Left ventricle myocardium superior (tissue), 1 donor: ENCODE measurements around the gene ANKS1A. TPM values are rescaled to one million over a fixed set of nuclear protein-coding genes. Genes with fewer than 3 reads are reported as not detected.

Experiments
- ATAC-seq: fragments of 200-7000 bp; cut with Tn5 transposase; one replicate; pipeline ENCODE4 v1.9.1; 2020; ENCODE audit warnings: mild to moderate bottlenecking, moderate library complexity
- DNase-seq: peaks from one replicate; pipeline ENCODE4 v3.0.0-alpha.2; 2020
- intact Hi-C: fragments of 100-400 bp; cut with micrococcal nuclease; formaldehyde crosslinking; loops from one replicate; pipeline ENCODE4 v1.11.0; 2022
- total RNA-seq: library from RNA; stranded (reverse); fragmentation: NEBNext Ultra II Directional; extraction: Animal tissue kit (Norgen Biotek cat#: 25700); gene quantifications from one replicate; pipeline ENCODE4 v1.2.1, GENCODE V29; 2021
- donor health status: DM: no; HTN: yes; CAD: no; lungs with severe emphysema.

Gene ANKS1A
- total RNA-seq, 1 donor from 2014 or later = 29.1 TPM

DNA sequence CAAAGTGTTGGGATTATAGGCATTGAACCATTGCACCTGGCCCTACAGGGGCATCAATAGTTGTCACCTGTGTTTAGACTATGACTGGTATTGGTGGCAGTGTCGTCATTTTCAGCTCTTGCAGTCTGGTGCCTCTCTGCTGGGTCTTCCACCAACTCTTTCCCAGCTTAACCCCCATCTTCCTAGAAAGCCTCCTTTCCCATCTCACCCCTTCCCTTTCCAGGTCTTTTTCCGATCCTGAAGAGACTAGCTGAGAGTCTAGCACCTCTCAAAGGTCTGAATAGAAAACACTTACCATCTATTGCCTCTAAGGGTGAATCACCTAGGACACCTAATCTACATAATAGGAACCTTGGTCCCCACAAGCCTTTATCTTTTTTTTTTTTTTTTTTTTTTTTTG lies 181.1 kb downstream of the ANKS1A start:
- intact Hi-C loops = no loop called here
- no peak for DNase-seq
- ATAC-seq = no peak

DNA sequence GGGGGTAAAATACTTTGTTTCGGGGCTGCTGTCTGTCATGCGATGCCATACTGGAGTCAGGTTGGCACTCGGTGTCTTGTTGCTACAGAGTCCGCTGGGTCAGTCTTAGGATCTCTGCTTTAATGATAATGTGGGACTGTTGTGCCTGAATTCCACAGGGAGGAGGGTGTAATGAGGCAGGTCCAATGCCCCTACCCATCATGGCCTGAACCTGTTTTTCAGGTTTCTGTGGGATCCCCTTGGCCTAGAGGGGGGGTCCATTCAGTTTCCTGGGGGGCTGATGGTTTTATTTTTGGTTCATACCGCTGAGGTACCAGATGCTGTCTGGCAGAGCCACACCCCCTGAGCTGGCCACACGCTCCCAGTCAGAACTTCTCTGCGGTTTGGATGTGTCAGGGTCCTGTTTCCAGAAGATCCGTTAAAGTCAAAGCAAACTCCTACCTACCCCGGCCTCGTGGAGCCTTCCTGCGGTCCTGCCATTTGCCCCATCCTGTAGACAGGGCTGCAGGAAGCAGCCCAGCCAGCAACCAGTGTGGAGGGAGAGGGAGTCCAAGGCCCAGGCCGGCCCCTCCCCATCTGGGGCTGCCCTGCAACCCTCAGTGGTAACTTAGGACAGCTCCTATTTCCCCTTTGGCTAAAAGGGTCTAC lies 182.4 kb downstream of the ANKS1A start:
- intact Hi-C loops = no loop called here
- no peak for ATAC-seq
- no peak for DNase-seq

DNA sequence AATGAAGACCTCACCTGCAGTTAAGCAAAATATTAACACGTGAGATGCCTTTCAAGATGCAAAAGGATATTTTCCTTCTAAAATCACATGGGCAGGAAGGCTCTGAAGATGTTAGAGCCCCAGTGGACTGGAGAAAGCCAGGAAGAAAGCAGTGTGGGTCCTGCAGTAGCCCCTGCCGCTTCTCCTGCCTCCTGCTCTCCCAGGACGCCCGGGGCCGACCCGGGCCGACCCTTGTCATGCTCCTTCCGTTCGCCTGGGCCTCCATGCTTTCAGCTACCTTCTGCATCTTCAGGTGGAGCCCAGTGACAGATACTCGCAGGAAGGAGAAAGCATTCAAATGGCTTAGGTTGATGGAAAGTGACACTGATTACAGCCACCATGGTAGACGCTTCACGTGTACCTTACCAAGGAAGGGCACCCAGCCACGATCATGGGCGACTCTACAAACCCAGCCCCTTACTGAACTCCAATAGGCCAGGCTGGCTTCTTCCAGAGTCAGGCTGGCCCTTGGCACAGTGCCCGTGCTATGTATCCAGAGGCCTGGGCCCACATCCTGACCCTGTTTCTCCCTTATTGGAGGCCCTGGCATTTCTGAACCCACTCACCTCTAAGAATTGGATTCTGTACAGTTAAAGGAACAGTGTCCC lies 183.1 kb downstream of the ANKS1A start:
- DNase-seq = peak; percentile 61

DNA sequence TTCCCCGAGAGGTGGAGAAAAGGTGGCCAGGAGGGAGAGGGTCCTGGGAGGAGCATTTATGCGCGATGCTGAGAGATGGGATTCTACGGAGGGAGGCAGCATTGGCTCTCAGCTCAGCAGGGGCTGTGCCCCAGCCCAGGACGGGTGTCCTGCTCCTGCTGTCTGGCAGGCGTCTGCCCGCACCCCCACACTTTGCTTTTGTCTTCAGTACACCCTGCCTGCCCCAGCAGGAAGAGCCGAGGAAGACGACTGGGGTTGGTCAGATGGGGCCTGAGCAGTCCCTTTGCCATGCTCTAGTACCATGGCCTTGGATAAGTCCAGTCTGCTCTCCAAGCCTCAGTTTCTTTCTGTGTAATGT lies 183.6 kb downstream of the ANKS1A start:
- ATAC-seq (no peak), DNase-seq (no peak)
- intact Hi-C loops = no loop called here

More for the DNA sequence above, 183.1 kb downstream of the ANKS1A start:
- ATAC-seq = no peak
- intact Hi-C loops = no loop called here

DNA sequence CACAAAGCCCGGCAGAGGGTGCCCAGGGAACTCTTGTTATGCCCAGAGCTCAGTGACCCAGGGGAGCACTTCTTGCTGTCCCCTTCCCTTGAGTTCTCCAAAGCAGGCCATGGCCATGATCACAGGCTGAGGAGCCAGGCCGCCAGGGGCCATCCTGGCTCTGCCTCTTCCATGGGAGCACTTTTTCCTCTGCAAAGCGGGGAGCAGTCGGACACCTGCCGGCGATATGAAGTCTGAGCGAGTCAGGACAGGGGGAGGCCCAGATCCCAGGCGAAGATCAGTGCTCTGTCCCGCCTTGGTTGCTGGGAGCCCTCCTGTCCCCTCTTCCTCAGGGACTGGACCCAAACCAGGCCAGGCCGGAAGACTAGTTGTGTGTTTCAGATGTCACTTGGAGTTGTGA lies 184.2 kb downstream of the ANKS1A start:
- ATAC-seq (no peak), DNase-seq (no peak)
- intact Hi-C loops = no loop called here

DNA sequence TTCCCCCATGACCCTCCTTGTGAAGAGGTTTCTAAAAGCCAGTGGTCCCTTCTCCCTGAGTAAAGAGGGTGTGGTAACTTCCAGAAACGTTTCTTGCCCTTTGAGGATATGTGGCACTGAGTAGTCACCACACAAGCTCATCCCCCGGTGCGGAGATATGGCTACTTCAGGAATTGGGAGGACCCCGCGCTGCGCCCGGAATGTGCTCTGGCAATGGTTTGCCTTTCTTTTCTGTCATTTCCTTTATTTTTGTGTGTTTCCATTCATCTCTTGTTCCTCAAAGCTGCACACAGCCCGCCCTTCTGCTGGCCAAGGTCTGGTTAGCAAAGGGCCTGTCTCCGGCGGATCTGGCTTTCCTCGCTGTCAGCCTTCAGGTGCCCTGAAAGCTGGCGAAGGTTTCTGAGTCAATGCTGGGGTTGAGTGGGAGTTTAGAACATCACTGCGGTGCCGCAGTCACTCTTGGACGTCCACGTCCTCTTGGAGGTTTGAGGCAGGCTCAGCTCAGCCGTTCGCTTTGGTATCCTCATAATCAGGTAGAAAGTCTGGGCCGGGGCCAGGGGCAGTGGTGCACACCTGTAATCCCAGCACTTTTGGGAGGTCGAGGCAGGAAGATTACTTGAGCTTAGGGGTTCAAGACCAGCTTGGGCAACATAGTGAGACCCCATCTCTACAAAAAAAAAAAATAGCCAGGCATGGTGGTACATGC lies 184.9 kb downstream of the ANKS1A start:
- DNase-seq (no peak), ATAC-seq (no peak)
- intact Hi-C loops = no loop called here

DNA sequence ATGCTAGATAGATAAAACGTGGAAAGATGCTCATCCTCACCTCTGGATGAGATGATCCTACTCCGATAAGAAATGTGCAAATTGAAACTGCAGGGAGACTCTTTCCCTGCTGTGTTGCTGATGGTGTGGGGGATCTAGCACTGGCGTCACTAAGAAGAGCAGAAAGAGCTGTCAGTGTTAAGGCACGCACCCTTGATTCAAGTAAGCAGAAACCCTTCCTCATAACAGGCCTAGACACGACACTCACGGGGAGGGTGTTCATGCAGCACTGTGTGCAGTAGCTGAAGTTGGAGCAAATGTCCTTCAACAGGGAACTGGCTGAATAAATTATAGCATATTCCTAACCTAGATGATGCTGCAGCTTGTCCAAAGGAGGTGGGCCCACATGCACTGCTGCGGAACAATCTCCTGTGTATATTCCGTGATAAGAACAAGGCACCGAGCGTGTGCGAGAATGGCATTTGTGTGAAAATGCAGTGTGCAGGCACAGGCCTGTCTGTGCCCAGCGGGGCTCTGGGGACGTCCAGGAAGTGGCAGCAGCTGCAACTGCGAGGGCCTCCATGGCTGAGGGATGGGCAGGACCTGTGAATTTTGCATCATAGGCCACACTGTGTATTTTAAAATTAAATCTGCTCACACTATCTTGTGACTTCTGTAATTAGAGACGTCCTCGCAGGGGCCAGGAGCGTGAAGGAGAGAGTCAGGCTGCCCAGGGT lies 188.1 kb downstream of the ANKS1A start:
- DNase-seq (no peak), ATAC-seq (no peak)
- intact Hi-C loops = no loop called here

DNA sequence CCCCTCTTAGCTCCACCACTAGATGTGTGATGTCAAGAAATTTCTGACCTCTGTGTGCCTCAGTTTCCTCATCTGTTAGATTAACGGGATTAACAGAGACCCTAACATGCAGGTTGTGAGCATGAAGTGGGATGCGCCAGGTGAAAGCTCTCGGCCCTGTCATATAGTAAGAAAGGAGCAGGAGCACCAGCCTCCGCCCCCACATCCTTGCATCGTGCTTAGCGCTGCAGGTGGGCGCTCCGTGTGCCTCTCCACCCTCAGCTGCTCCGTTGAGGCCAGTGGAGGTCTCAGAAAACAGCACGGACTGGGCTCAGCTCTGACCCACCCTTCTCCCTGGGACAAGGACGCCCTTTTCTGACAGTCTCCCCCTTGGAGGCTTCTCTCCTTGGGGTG lies 188.7 kb downstream of the ANKS1A start:
- DNase-seq = no peak
- ATAC-seq = no peak
- intact Hi-C loops = no loop called here

DNA sequence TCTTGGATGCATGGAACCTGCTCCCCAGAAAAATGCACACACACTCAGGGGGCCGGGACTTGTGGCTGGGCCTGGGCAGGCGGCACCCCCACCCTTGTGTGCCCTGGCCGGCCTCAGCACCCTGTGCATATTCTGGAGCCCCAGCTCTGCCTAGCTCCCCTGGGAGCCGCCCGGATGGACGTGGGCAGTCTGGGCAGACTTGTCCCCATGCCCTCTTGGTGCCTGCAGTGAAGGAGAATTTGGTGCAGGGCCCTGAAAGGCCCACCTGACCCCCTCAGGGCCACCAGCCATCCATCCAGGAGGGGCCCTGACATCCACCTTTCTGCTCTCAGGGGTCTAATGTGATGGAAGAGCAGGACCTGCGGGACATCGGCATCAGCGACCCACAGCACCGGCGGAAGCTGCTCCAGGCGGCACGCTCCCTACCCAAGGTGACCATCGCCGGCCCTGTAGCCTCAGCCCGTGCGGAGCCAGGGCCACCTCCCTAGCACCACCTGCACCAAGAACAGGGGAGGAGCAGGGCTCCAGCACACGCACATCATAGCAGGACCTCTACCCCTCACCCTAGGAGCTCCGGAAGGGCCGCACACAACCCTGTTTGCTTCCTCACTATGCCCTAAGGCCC lies 189.3 kb downstream of the ANKS1A start:
- no peak for DNase-seq
- intact Hi-C loops = no loop called here
- ATAC-seq = no peak

DNA sequence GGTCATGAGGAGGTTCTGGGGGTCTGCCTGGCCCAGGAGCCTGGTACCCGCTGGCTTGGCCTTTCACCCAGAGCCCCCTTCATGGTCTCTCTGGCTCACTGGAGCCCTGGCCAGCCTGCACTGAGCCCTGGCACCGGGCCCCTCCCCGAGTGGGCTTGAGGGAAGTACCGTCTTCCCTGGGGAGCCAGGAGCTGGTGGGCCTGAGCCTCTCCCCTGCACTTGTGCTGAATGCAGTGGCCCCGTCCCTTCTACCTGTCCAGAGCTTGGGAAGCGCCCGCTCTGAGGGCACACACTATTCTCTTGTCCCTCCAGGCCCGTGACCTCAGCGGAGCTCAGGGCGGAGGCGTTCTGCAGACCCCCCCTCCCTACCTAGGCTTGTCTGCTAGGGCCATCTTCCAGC lies 189.8 kb downstream of the ANKS1A start:
- intact Hi-C loops = no loop called here
- ATAC-seq = no peak
- DNase-seq = no peak

DNA sequence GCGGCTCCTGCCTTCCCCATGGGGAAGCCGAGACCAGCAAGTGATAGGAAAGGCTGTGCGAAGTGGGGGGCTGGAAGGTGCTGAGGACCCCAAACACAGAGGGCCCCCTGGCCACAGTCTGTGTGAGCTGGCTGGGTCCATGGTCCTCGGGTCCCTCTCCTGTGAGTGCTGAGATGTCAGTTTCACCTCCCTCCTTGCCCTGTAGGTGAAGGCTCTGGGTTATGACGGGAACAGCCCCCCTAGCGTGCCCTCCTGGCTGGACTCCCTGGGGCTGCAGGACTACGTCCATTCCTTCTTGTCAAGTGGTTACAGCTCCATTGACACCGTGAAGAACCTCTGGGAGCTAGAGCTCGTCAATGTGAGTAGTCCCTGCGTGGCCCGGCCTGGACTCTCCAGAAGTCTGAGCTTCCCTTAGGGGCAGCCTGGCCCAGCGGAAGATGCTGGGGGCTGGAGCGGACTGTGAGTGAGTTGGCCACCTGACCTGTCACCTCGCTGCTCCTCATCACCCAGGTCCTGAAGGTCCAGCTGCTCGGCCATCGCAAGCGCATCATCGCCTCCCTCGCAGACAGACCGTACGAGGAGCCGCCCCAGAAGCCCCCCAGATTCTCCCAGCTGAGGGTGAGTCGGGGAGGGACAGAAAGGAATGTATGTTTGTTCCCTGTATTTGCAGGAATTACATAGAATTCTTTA lies 190.4 kb downstream of the ANKS1A start:
- intact Hi-C loops = no loop called here
- DNase-seq (no peak), ATAC-seq (no peak)

DNA sequence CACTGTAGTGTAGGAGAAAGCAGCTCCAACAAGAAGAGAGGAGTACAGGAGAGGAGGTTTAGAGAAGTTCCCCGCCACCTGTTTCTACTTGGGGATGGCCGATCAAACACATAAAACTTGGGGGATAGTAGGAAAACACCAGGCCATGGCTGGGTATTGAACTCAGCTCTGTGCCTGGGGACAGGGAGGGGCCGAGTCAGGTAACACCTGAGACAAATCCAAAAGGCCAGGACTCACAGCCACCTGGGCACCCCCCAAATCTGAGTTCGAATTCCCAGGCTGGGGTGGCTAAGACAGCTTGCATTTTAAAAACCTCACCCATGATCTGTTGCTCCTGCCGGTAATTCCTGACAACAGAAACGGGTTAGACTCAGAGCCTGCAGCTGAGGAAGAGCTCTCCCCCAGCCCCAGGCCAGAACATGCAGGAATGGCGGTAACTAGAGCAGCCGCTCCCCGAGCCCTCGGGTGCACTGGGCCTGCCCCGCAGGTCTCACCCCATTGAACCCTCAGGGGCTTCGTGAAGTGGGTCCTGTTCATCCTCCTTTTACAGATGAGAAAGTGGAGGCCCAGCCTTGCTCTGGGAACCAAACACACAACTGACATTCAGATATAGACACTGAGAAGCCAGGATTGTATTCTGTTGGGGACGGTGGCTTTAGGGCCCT lies 191.1 kb downstream of the ANKS1A start:
- no peak for DNase-seq
- intact Hi-C loops = no loop called here
- no peak for ATAC-seq

DNA sequence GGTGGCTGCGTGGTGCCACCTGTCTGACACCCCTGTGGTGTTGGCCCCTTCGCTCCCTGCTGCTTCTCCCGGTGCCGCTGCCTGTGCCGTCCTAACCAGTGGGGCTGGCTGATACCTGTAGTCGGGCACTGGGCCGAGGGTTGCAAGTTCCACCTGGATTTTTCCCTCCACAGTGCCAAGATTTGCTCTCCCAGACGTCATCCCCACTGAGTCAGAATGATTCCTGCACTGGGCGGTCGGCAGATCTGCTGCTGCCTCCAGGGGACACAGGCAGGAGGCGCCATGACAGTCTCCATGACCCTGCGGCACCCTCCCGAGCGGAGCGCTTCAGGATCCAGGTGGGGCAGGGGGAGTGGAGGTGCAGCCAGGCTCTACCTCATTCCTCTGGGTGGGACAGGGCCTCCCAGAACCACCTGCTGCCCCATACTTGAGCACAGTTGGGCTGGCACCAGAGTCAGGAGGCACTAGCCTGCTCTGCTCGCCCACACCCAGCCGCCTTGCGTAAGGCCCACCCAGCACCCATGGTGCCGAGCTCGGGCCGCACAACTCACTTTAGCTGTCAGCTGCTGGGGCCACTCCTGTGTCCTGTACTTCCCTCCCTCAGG lies 191.9 kb downstream of the ANKS1A start:
- no peak for ATAC-seq
- DNase-seq = no peak
- intact Hi-C loops = no loop called here

DNA sequence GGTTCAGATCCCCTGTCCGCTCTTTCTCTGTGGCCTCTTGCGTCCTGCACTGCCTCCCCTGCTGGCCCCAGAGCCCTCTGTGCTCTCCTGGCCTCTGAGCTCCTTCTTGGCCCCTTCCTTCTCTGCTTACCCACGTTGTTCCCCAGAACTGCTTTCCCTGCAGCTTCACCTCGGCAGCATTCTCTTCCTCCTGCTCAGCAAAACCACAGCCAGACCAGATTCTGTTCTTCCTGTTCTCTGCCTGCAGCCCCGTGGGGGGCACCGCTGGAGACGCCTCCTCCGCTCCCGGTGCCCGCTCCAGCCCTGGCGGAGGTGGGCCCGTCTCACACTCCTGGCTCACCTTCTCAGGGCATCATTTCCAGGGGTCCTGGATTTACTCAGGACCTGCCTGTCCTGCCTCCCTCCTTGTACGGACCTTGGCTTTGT lies 192.4 kb downstream of the ANKS1A start:
- no peak for DNase-seq
- intact Hi-C loops = no loop called here
- no peak for ATAC-seq

DNA sequence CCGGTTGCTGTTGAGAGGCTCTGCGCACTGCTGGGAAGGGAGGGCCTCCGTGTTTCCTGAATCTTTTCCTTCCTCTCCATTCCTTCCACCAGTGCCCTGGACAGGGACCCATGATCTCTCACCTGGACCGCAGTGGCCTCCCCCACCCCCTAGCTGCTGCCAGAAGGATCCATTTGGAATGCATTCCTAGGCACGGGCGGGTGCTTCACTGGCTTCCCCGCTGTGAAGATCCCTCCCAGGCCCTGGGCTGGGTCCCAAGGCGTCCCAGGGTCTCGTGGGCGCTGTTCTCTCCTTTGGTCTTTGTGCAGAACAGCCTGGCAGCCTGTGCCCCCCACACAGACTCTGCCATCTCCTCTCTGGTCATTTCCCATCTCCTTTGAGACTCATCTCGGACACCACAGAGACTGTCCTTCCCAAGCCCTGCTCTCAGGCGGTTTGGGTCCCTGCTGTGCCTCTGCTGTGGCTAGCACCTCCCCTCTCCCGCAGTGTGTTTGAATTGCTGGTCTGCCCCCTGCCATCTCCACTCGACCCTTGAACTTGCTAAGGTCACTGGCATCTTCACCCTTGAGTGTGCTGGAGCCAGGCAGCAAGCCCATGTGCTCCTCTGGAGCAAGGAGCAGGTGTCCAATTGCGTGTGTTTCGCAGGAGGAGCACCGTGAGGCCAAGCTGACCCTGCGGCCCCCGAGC lies 193.1 kb downstream of the ANKS1A start:
- ATAC-seq (peak; percentile 4), DNase-seq (no peak)
- intact Hi-C loops = no loop called here

DNA sequence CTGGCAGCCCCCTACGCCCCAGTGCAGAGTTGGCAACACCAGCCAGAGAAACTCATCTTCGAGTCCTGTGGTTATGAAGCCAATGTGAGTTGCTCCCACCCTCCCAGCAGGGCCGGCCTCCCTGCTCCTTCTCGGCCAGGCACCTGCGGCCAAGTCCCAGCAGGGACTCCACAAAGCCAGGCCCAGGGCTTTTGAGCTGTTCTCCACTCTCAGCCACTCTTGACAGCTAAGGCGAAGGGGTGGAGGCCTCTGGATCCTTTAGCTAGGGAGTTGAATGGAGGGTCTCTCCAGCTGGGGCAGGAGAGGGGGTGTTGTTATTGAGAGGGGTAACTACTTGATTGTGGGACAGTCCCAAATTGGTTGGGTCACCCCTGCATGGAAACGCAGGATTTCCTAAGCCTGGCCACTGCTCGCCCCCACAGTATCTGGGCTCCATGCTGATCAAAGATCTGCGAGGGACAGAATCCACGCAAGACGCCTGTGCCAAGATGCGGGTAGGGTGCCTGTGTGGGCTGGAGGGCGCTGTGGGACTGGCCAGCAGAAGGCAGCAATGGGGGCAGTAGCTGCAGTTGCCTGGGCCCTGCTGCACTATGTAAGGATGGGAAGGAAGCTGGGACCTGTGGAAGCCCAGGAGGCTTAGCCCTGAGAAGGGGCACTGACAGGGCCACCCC lies 193.8 kb downstream of the ANKS1A start:
- intact Hi-C loops = no loop called here
- ATAC-seq = no peak
- no peak for DNase-seq

DNA sequence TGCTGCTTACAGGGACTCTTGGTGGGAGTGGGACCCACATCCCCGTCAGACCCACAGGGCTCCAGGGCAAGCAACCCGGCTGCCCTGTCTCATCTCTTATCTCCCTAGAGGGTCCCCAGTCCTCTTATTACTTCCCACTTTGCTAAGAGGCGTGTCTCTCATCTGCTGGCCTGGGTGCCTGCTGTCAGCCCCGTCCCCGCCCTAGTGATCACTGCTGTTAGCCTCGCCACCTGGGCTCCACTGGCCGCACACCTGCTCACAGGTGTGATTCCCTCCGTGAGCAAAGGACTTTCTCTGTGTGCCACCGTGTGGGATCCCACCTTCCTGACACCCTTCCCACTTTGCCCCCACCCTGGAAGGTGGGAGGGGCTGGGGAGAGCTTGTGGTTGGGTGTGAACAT lies 194.5 kb downstream of the ANKS1A start:
- ATAC-seq (no peak), DNase-seq (no peak)
- intact Hi-C loops = no loop called here
